ENCODE results near the gene DOLPP1. TPM values are rescaled to one million over a fixed set of nuclear protein-coding genes. Genes with fewer than 3 reads are reported as not detected.

Gene DOLPP1
- total and polyA plus RNA-seq, 2 donors from 2014 or later = 9.1 to 12.1 TPM

DNA sequence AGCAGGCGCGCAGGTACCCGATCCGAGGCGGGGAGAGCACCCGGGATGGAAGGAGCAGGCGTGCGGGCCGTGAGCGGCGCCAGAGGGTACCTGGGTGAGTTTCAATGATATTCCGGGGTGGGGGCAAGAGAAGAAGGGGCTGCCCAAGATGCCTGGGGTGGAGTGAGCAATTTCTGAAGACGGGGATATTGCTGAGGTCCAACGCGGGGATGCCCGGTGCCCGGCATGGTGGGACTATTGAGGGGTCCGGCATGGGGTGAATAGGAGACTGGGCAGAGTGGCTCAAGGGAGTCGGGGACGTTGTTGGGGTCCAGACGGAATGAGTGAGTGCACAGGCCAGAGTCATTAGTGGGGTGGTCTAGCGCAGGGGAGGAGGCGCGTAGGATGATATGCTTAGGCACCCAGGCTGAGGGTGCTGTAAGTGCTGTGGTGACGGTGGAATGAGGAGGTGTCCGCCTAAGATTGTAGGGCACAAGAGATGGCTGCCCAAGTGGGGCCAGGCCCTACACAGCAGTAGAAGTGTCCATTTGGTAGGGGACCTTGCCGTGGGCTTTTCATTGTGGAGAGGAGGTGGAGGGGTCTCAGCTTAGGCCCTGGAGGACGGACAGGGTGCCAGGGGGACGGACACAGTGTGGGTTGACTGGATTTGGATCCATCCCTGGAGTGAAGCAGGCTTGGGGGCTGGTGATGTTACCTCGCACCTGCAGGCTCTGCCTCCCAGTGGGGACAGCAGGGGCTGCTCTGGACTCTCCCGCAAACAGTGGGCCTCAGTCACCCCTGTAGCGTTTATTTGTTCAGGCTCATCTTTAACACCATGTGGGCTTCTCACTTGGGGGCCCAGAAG, 43.8 kb upstream of the DOLPP1 start:
- TF ChIP-seq, protein P1, sequence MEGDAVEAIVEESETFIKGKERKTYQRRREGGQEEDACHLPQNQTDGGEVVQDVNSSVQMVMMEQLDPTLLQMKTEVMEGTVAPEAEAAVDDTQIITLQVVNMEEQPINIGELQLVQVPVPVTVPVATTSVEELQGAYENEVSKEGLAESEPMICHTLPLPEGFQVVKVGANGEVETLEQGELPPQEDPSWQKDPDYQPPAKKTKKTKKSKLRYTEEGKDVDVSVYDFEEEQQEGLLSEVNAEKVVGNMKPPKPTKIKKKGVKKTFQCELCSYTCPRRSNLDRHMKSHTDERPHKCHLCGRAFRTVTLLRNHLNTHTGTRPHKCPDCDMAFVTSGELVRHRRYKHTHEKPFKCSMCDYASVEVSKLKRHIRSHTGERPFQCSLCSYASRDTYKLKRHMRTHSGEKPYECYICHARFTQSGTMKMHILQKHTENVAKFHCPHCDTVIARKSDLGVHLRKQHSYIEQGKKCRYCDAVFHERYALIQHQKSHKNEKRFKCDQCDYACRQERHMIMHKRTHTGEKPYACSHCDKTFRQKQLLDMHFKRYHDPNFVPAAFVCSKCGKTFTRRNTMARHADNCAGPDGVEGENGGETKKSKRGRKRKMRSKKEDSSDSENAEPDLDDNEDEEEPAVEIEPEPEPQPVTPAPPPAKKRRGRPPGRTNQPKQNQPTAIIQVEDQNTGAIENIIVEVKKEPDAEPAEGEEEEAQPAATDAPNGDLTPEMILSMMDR (IDR thresholded peaks at IDR 0.05; ENCODE audit: borderline replicate concordance, extremely low read depth, insufficient read depth) = no peak
- H3K27me3 ChIP-seq (ENCODE audit: control insufficient read depth, insufficient read depth, low read length) = no peaks in the 10 kb centered on the region
- H3K36me3 ChIP-seq (ENCODE audit: control insufficient read depth in 2 of 3, insufficient read depth in 3 of 3, low read length in 3 of 3) = peaks cover 5 to 7% (median 5%) of the 10 kb centered on the region in 3 donors
- H3K9ac ChIP-seq (ENCODE audit: low read length in 3 of 3) = peak overlapping the region; percentile 5 to 84 (median 65)
- intact Hi-C loops (cut with DNase I) = no loop called here
- H3K9me3 ChIP-seq (ENCODE audit: control insufficient read depth in 2 of 3, insufficient read depth in 1 of 3, low read length in 3 of 3) = no peaks in the 10 kb centered on the region
- peak overlapping the region; percentile 64 to 93 (median 72) for H3K4me3 ChIP-seq (ENCODE audit: low read length in 3 of 3)
- DNase-seq = no peak
- peaks cover 0 to 16% (median 7%) of the 10 kb centered on the region in 3 donors for H3K4me1 ChIP-seq (ENCODE audit: control insufficient read depth in 2 of 3, insufficient read depth in 2 of 3, low read depth in 1 of 3, low read length in 3 of 3)
- FAIRE-seq = no peak
- H3K27ac ChIP-seq (ENCODE audit: low read depth in 2 of 2, low read length in 2 of 2) = peak overlapping the region in 1 of 2 donors; percentile 67

DNA sequence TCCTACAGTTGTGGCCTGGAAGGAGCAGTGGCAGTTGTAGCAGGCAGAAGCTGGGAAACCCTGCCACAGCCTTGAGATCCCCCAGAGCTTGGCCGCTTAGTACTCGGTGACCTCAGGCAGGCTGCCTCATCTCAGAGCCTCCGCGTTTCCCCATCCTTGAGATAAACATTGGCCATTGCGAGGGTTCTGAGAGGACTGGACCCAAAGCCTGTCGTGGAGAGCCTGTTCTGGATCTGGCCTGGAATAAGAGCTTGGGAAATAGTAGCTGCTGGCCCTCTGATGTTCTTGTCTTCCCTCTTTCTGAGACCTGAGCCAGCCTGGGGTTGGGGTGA, 43.2 kb upstream of the DOLPP1 start:
- Histone ChIP-seq H3K36me3 (ENCODE audit: control insufficient read depth in 2 of 3, insufficient read depth in 3 of 3, low read length in 3 of 3) (peaks cover 5 to 10% (median 10%) of the 10 kb centered on the region in 3 donors), H3K4me3 (ENCODE audit: low read length in 3 of 3) (peak overlapping the region in 2 of 3 donors; percentile 64 to 93), H3K27me3 (ENCODE audit: control insufficient read depth, insufficient read depth, low read length) (no peaks in the 10 kb centered on the region), H3K27ac (ENCODE audit: low read depth in 2 of 2, low read length in 2 of 2) (peak overlapping the region in 1 of 2 donors; percentile 50), H3K9me3 (ENCODE audit: control insufficient read depth in 2 of 3, insufficient read depth in 1 of 3, low read length in 3 of 3) (no peaks in the 10 kb centered on the region), H3K9ac (ENCODE audit: low read length in 3 of 3) (peak overlapping the region in 2 of 3 donors; percentile 5 to 84), H3K4me1 (ENCODE audit: control insufficient read depth in 2 of 3, insufficient read depth in 2 of 3, low read depth in 1 of 3, low read length in 3 of 3) (peaks cover 0 to 16% (median 7%) of the 10 kb centered on the region in 3 donors)
- no peak for FAIRE-seq
- DNase-seq = no peak
- TF ChIP-seq, protein P1 (IDR thresholded peaks at IDR 0.05; ENCODE audit: borderline replicate concordance, extremely low read depth, insufficient read depth) = no peak
- intact Hi-C loops (cut with DNase I) = no loop called here

DNA sequence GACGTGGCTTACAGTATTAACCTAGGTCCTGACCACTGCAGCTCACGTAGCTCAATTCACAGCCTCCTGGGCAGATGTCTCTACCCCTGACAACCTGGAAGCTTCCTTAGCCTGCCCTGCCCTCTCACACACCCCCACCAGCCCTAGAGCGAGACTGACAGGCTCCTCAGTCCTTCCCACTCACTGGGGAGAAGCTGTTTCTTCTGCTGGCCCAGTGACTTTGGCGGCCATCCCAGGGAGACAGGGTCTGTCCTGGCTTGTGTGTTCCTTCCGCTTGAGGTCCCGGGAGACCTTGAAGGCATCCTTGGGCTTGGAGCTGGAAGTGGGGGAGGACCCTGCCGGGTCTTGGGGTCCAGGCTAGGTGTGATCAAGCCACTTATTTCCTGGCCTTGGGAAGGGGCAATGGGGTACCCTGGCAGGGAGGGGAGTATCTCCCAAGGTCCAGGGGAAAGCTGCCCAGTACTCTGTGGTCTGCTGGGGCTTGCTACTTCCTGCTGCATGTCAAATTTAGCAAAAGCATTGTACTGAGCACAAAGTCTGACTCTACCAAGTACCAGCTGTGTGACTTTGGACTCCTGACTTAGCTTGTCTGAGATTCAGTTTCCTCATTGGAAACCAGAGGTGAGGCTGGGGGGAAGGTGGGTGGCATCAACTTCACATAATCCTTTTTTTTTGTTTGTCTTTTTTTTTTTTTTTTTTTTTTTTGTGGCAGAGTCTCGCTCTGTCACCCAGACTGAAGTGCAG, 42.6 kb upstream of the DOLPP1 start:
- peak overlapping the region in 1 of 2 donors; percentile 50 for H3K27ac ChIP-seq (ENCODE audit: low read depth in 2 of 2, low read length in 2 of 2)
- peaks cover 0 to 16% (median 7%) of the 10 kb centered on the region in 3 donors for H3K4me1 ChIP-seq (ENCODE audit: control insufficient read depth in 2 of 3, insufficient read depth in 2 of 3, low read depth in 1 of 3, low read length in 3 of 3)
- H3K4me3 ChIP-seq (ENCODE audit: low read length in 3 of 3) = peak overlapping the region in 2 of 3 donors; percentile 25 to 93
- H3K9ac ChIP-seq (ENCODE audit: low read length in 3 of 3) = no peak overlapping the region
- intact Hi-C loops (cut with DNase I) = no loop called here
- H3K36me3 ChIP-seq (ENCODE audit: control insufficient read depth in 2 of 3, insufficient read depth in 3 of 3, low read length in 3 of 3) = peaks cover 5 to 12% (median 10%) of the 10 kb centered on the region in 3 donors
- TF ChIP-seq, protein P1 (IDR thresholded peaks at IDR 0.05; ENCODE audit: borderline replicate concordance, extremely low read depth, insufficient read depth) = no peak
- no peaks in the 10 kb centered on the region for H3K9me3 ChIP-seq (ENCODE audit: control insufficient read depth in 2 of 3, insufficient read depth in 1 of 3, low read length in 3 of 3)
- FAIRE-seq = no peak
- DNase-seq = peak in 1 of 5 donors; percentile 86
- no peaks in the 10 kb centered on the region for H3K27me3 ChIP-seq (ENCODE audit: control insufficient read depth, insufficient read depth, low read length)

All from kidney (tissue), 14 donors.